ENCODE data around the gene EXOC2.

The EXOC2 gene

DNA sequence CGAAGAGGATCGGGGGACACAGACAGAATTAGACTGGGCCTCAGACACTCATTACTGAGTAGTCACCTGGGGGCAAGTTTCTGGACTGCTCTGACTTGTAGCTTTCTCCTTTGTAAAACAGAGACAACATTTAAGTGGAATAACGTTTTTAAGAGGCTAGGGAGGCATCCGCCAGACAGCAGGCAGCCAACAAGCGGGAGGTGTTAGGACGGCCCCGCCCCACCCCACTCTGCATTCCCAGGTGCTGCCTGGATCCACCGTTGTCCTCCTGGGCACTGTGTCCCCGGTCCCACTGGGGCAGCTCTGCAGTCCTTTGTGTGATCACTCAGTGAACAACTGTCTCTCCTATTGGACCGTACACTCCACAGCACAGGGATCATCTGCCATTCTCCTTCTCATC is 187.6 kb downstream of the EXOC2 start:
- ATAC-seq = no peak
- TF ChIP-seq ZNF565 (CRISPR knock-in tag; conservative IDR thresholded peaks at IDR 0.05; ENCODE audit: low read depth) (no peak), CSDC2 (CRISPR knock-in tag; IDR thresholded peaks at IDR 0.05) (no peak), ZNF70 (CRISPR knock-in tag; IDR thresholded peaks at IDR 0.05) (no peak), GLIS3 (CRISPR knock-in tag; IDR thresholded peaks at IDR 0.05) (no peak), ISL1 (CRISPR knock-in tag; IDR thresholded peaks at IDR 0.05) (no peak), TCF4 (CRISPR knock-in tag; IDR thresholded peaks at IDR 0.05; ENCODE audit: borderline replicate concordance) (no peak), ZNF8 (CRISPR knock-in tag; IDR thresholded peaks at IDR 0.05) (no peak), ARNTL (CRISPR knock-in tag; IDR thresholded peaks at IDR 0.05; ENCODE audit: borderline replicate concordance, low read depth) (no peak), OSR1 (CRISPR knock-in tag; IDR thresholded peaks at IDR 0.05) (no peak), ZFP3 (CRISPR knock-in tag; IDR thresholded peaks at IDR 0.05) (no peak), BACH2 (CRISPR knock-in tag; IDR thresholded peaks at IDR 0.05; ENCODE audit: borderline replicate concordance) (no peak), CREB5 (CRISPR knock-in tag; IDR thresholded peaks at IDR 0.05; ENCODE audit: low read depth) (no peak), TOX (CRISPR knock-in tag; IDR thresholded peaks at IDR 0.05; ENCODE audit: borderline replicate concordance) (no peak), ZC3H10 (CRISPR knock-in tag; IDR thresholded peaks at IDR 0.05) (no peak)
- TF ChIP-seq, protein P1, sequence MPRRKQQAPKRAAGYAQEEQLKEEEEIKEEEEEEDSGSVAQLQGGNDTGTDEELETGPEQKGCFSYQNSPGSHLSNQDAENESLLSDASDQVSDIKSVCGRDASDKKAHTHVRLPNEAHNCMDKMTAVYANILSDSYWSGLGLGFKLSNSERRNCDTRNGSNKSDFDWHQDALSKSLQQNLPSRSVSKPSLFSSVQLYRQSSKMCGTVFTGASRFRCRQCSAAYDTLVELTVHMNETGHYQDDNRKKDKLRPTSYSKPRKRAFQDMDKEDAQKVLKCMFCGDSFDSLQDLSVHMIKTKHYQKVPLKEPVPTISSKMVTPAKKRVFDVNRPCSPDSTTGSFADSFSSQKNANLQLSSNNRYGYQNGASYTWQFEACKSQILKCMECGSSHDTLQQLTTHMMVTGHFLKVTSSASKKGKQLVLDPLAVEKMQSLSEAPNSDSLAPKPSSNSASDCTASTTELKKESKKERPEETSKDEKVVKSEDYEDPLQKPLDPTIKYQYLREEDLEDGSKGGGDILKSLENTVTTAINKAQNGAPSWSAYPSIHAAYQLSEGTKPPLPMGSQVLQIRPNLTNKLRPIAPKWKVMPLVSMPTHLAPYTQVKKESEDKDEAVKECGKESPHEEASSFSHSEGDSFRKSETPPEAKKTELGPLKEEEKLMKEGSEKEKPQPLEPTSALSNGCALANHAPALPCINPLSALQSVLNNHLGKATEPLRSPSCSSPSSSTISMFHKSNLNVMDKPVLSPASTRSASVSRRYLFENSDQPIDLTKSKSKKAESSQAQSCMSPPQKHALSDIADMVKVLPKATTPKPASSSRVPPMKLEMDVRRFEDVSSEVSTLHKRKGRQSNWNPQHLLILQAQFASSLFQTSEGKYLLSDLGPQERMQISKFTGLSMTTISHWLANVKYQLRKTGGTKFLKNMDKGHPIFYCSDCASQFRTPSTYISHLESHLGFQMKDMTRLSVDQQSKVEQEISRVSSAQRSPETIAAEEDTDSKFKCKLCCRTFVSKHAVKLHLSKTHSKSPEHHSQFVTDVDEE (CRISPR knock-in tag; IDR thresholded peaks at IDR 0.05) = no peak
- TF ChIP-seq, protein P2, sequence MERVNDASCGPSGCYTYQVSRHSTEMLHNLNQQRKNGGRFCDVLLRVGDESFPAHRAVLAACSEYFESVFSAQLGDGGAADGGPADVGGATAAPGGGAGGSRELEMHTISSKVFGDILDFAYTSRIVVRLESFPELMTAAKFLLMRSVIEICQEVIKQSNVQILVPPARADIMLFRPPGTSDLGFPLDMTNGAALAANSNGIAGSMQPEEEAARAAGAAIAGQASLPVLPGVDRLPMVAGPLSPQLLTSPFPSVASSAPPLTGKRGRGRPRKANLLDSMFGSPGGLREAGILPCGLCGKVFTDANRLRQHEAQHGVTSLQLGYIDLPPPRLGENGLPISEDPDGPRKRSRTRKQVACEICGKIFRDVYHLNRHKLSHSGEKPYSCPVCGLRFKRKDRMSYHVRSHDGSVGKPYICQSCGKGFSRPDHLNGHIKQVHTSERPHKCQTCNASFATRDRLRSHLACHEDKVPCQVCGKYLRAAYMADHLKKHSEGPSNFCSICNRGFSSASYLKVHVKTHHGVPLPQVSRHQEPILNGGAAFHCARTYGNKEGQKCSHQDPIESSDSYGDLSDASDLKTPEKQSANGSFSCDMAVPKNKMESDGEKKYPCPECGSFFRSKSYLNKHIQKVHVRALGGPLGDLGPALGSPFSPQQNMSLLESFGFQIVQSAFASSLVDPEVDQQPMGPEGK (CRISPR knock-in tag; IDR thresholded peaks at IDR 0.05; ENCODE audit: borderline replicate concordance) = no peak
- TF ChIP-seq, protein P3, sequence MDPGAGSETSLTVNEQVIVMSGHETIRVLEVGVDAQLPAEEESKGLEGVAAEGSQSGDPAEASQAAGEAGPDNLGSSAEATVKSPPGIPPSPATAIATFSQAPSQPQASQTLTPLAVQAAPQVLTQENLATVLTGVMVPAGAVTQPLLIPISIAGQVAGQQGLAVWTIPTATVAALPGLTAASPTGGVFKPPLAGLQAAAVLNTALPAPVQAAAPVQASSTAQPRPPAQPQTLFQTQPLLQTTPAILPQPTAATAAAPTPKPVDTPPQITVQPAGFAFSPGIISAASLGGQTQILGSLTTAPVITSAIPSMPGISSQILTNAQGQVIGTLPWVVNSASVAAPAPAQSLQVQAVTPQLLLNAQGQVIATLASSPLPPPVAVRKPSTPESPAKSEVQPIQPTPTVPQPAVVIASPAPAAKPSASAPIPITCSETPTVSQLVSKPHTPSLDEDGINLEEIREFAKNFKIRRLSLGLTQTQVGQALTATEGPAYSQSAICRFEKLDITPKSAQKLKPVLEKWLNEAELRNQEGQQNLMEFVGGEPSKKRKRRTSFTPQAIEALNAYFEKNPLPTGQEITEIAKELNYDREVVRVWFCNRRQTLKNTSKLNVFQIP (CRISPR knock-in tag; IDR thresholded peaks at IDR 0.05; ENCODE audit: borderline replicate concordance, low read depth) = no peak

DNA sequence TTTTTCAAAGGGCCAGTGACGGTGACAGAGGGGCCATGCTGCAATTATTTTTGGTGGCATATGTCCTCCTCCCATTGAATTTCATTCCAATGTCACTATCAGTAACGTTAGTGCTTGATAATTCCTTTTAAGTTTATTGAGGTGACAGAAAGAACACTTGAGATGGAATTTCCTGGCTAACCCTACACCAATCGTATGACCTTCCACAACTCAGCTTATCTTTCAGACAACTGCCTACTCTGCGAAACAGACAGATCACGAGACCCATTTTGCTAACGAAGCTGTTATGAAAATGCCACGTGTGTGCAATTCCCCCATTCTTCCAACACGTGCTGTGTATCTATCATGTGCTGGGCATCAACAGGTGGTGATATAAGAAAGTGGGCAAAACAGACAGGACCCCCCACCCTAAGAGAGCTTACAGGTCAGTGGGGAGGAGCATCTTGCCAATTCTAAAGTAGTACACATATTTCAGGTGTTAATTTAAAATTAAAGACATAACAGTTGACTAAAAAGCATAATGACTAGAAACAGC is 188.4 kb downstream of the EXOC2 start:
- TF ChIP-seq, protein P3 (CRISPR knock-in tag; IDR thresholded peaks at IDR 0.05; ENCODE audit: borderline replicate concordance, low read depth) = no peak
- TF ChIP-seq ISL1 (CRISPR knock-in tag; IDR thresholded peaks at IDR 0.05) (no peak), ZNF8 (CRISPR knock-in tag; IDR thresholded peaks at IDR 0.05) (no peak), OSR1 (CRISPR knock-in tag; IDR thresholded peaks at IDR 0.05) (no peak), ZNF70 (CRISPR knock-in tag; IDR thresholded peaks at IDR 0.05) (no peak), ZFP3 (CRISPR knock-in tag; IDR thresholded peaks at IDR 0.05) (no peak)
- TF ChIP-seq, protein P2 (CRISPR knock-in tag; IDR thresholded peaks at IDR 0.05; ENCODE audit: borderline replicate concordance) = no peak
- no peak for ATAC-seq

All from SK-N-SH treated with all-trans-retinoic acid at 6 μM for 48 hours (cell line).